ENCODE results near the gene LRIG3. TPM values are rescaled to one million over a fixed set of nuclear protein-coding genes. Genes with fewer than 3 reads are reported as not detected.
"Not testable (repeated sequence)": the region's sequence is repeated elsewhere in the genome, so short reads cannot be mapped to it uniquely, and the experiment has no call there.

Gene LRIG3
- total RNA-seq, 1 donor from 2014 or later = 6.9 TPM

- Mint-ChIP-seq H3K27me3 (ENCODE audit: unreplicated experiment) (no peaks in the 10 kb centered on the region), H3K9me3 (ENCODE audit: unreplicated experiment) (no peaks in the 10 kb centered on the region), H3K4me3 (ENCODE audit: unreplicated experiment) (no peak overlapping the region), H3K4me1 (ENCODE audit: low read depth, unreplicated experiment) (peaks cover 2% of the 10 kb centered on the region), H3K36me3 (ENCODE audit: unreplicated experiment) (no peaks in the 10 kb centered on the region), H3K27ac (ENCODE audit: unreplicated experiment) (no peak overlapping the region)
- no peak for DNase-seq
- TF ChIP-seq CTCF (IDR thresholded peaks at IDR 0.05; ENCODE audit: partially characterized antibody, unreplicated experiment) = no peak
Observed at GRCh38 chr12:58957298-58957697, 37.0 kb upstream of the LRIG3 start.

- H3K36me3 Mint-ChIP-seq (ENCODE audit: unreplicated experiment) = no peaks in the 10 kb centered on the region
- H3K27ac Mint-ChIP-seq (ENCODE audit: unreplicated experiment) = no peak overlapping the region
- H3K4me1 Mint-ChIP-seq (ENCODE audit: low read depth, unreplicated experiment) = peaks cover 2% of the 10 kb centered on the region
- H3K27me3 Mint-ChIP-seq (ENCODE audit: unreplicated experiment) = no peaks in the 10 kb centered on the region
- H3K4me3 Mint-ChIP-seq (ENCODE audit: unreplicated experiment) = no peak overlapping the region
- H3K9me3 Mint-ChIP-seq (ENCODE audit: unreplicated experiment) = no peaks in the 10 kb centered on the region
- TF ChIP-seq CTCF (IDR thresholded peaks at IDR 0.05; ENCODE audit: partially characterized antibody, unreplicated experiment) = no peak
- DNase-seq = no peak
Observed at GRCh38 chr12:58955849-58956248, 35.5 kb upstream of the LRIG3 start.

- no peak for TF ChIP-seq CTCF (IDR thresholded peaks at IDR 0.05; ENCODE audit: partially characterized antibody, unreplicated experiment)
- H3K27me3 Mint-ChIP-seq (ENCODE audit: unreplicated experiment) = peaks cover 3% of the 10 kb centered on the region
- DNase-seq = no peak
- H3K36me3 Mint-ChIP-seq (ENCODE audit: unreplicated experiment) = no peaks in the 10 kb centered on the region
- H3K27ac Mint-ChIP-seq (ENCODE audit: unreplicated experiment) = no peak overlapping the region
- no peaks in the 10 kb centered on the region for H3K9me3 Mint-ChIP-seq (ENCODE audit: unreplicated experiment)
- H3K4me1 Mint-ChIP-seq (ENCODE audit: low read depth, unreplicated experiment) = peaks cover 2% of the 10 kb centered on the region
- H3K4me3 Mint-ChIP-seq (ENCODE audit: unreplicated experiment) = no peak overlapping the region
Observed at GRCh38 chr12:58954002-58954401, 33.7 kb upstream of the LRIG3 start.

GRCh38 chr12:58950739-58951100 lies 30.4 kb upstream of the LRIG3 start:
- no peak for DNase-seq
- no peaks in the 10 kb centered on the region for H3K36me3 Mint-ChIP-seq (ENCODE audit: unreplicated experiment)
- H3K4me1 Mint-ChIP-seq (ENCODE audit: low read depth, unreplicated experiment) = no peaks in the 10 kb centered on the region
- no peaks in the 10 kb centered on the region for H3K9me3 Mint-ChIP-seq (ENCODE audit: unreplicated experiment)
- TF ChIP-seq CTCF (IDR thresholded peaks at IDR 0.05; ENCODE audit: partially characterized antibody, unreplicated experiment) = no peak
- no peak overlapping the region for H3K27ac Mint-ChIP-seq (ENCODE audit: unreplicated experiment)
- peaks cover 3% of the 10 kb centered on the region for H3K27me3 Mint-ChIP-seq (ENCODE audit: unreplicated experiment)
- no peak overlapping the region for H3K4me3 Mint-ChIP-seq (ENCODE audit: unreplicated experiment)

- H3K27ac Mint-ChIP-seq (ENCODE audit: unreplicated experiment); H3K4me1 Mint-ChIP-seq (ENCODE audit: low read depth, unreplicated experiment); H3K36me3 Mint-ChIP-seq (ENCODE audit: unreplicated experiment); H3K4me3 Mint-ChIP-seq (ENCODE audit: unreplicated experiment); H3K27me3 Mint-ChIP-seq (ENCODE audit: unreplicated experiment); DNase-seq; H3K9me3 Mint-ChIP-seq (ENCODE audit: unreplicated experiment): not testable (repeated sequence)
Observed at GRCh38 chr12:58949954-58950738, 29.8 kb upstream of the LRIG3 start.
